GM21529 (cell line): ENCODE measurements around the gene HTR3E.

Experiments
- ATAC-seq: cut with Tn5 transposase; IDR thresholded peaks from one replicate; pipeline ENCODE4 v1.9.1; 2021; ENCODE audit not compliant: unreplicated experiment

HTR3E gene

GRCh38 chr3:184155644-184156521 lies 59.0 kb downstream of the HTR3E start:
- ATAC-seq: peak; percentile 33

- no peak for ATAC-seq
These were observed 59.7 kb downstream of the HTR3E start for GRCh38 chr3:184156522-184156955.
